Activated CD4-positive, CD25-positive, alpha-beta regulatory T cell treated with anti-CD3 and anti-CD28 coated beads, Interleukin-2, amount 50 U/mL, for 16 hours (primary cell): Measurements from ENCODE around the gene PELO.

ENCODE experiments used
- DNase-seq: peaks from one replicate; pipeline ENCODE4 v3.0.0-alpha.2; 2020; ENCODE audit warnings: low read depth, low spot score

PELO gene

GRCh38 chr5:52771343-52772039 is 16.2 kb upstream of the PELO start:
- no peak for DNase-seq

GRCh38 chr5:52772668-52773067 is 15.0 kb upstream of the PELO start:
- DNase-seq, result no peak

GRCh38 chr5:52773342-52773741 is 14.4 kb upstream of the PELO start:
- no peak for DNase-seq

- no peak for DNase-seq
Observed at GRCh38 chr5:52774005-52774410, 13.7 kb upstream of the PELO start.

- DNase-seq, result no peak
Observed at GRCh38 chr5:52776116-52776515, 11.6 kb upstream of the PELO start.

GRCh38 chr5:52777186-52777585 is 10.5 kb upstream of the PELO start:
- no peak for DNase-seq

GRCh38 chr5:52778781-52779180 is 8.9 kb upstream of the PELO start:
- no peak for DNase-seq

- no peak for DNase-seq
Observed at GRCh38 chr5:52779213-52779612, 8.5 kb upstream of the PELO start.

GRCh38 chr5:52783226-52783959 is 4.3 kb upstream of the PELO start:
- no peak for DNase-seq

GRCh38 chr5:52784737-52785136 is 3.0 kb upstream of the PELO start:
- DNase-seq, result no peak

- DNase-seq, result no peak
Observed at GRCh38 chr5:52786391-52786790, 1.3 kb upstream of the PELO start.

- DNase-seq, result no peak
Observed at GRCh38 chr5:52786949-52787599, 642 bp upstream of the PELO start.

- no peak for DNase-seq
Observed at GRCh38 chr5:52788505-52788821, 747 bp downstream of the PELO start.

GRCh38 chr5:52789378-52789777 is 1.7 kb downstream of the PELO start:
- no peak for DNase-seq

GRCh38 chr5:52789851-52790250 is 2.1 kb downstream of the PELO start:
- DNase-seq, result no peak

GRCh38 chr5:52791366-52791765 is 3.6 kb downstream of the PELO start:
- DNase-seq, result no peak

GRCh38 chr5:52794519-52794918 is 6.8 kb downstream of the PELO start:
- DNase-seq, result no peak

- no peak for DNase-seq
Observed at GRCh38 chr5:52796031-52796430, 8.3 kb downstream of the PELO start.

GRCh38 chr5:52796516-52797103 is 8.9 kb downstream of the PELO start:
- no peak for DNase-seq

GRCh38 chr5:52798938-52799337 is 11.2 kb downstream of the PELO start:
- no peak for DNase-seq

GRCh38 chr5:52799358-52799982 is 11.8 kb downstream of the PELO start:
- DNase-seq, result no peak

- DNase-seq, result peak; percentile 90
Observed at GRCh38 chr5:52799983-52800393, 12.3 kb downstream of the PELO start.
